IPS-15b (cell line): ENCODE data around the gene GALNT18.

Source experiments
- H3K27me3 ChIP-seq: one replicate; pipeline ENCODE4 v1.6.1; 2013; ENCODE audit warnings: low read length; ENCODE audit not compliant: control insufficient read depth, insufficient read depth
- H3K36me3 ChIP-seq: one replicate; pipeline ENCODE4 v1.6.1; 2013; ENCODE audit warnings: low read length; ENCODE audit not compliant: control insufficient read depth, insufficient read depth
- H3K4me1 ChIP-seq: one replicate; pipeline ENCODE4 v1.6.1; 2013; ENCODE audit warnings: mild to moderate bottlenecking, low read length; ENCODE audit not compliant: control insufficient read depth, insufficient read depth
- H3K4me3 ChIP-seq: one replicate; pipeline ENCODE4 v1.5.1; 2013; ENCODE audit warnings: low read depth, low read length
- H3K9ac ChIP-seq: one replicate; pipeline ENCODE4 v1.6.1; 2013; ENCODE audit warnings: low read depth, mild to moderate bottlenecking, low read length
- H3K9me3 ChIP-seq: one replicate; pipeline ENCODE4 v1.6.1; 2013; ENCODE audit warnings: mild to moderate bottlenecking, low read length; ENCODE audit not compliant: control insufficient read depth, insufficient read depth

Gene GALNT18

GRCh38 chr11:11659567-11660362 lies 38.0 kb upstream of the GALNT18 start:
- Histone ChIP-seq H3K4me1 (peaks cover 12% of the 10 kb centered on the region), H3K4me3 (no peak overlapping the region), H3K9me3 (no peaks in the 10 kb centered on the region), H3K36me3 (no peaks in the 10 kb centered on the region), H3K9ac (no peak overlapping the region), H3K27me3 (no peaks in the 10 kb centered on the region)

DNA sequence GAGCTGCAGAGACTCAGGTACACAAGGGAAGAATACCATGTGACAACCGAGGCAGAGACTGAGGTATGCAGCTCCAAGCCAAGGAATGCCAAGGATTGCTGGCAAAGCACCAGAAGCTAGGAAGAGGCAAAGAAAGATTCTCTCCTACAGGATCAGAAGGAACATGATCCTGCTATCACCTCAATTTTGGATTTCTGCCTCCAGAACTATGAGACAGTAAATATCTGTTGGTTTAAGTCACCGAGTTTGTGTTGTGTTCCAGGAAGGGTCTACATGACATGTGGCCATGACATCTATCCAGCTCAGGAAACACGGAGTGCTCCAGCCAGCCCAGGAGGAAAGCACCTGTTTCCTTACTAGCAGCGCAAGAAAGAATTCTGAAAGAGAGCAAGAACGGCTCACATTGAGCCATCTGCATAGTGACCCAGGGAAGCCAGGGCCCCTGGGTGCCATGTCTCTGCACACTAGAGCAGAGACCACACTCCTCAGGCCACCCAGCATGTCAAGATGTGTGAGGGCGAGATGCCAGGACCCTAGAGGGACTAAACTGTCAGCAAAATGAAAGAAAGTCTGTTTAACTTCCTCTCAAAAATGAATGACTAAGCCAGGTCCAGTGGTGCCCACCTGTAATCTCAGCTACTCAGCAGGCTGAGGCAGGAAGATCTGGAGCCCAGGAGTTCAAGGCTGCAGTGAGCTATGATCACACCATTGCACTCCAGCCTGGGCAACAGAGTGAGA lies 35.6 kb upstream of the GALNT18 start:
- H3K4me3 ChIP-seq, result no peak overlapping the region
- H3K27me3 ChIP-seq, result no peaks in the 10 kb centered on the region
- H3K36me3 ChIP-seq, result no peaks in the 10 kb centered on the region
- H3K9ac ChIP-seq, result no peak overlapping the region
- no peaks in the 10 kb centered on the region for H3K9me3 ChIP-seq
- peaks cover 12% of the 10 kb centered on the region for H3K4me1 ChIP-seq

- Histone ChIP-seq H3K27me3 (no peaks in the 10 kb centered on the region), H3K9ac (no peak overlapping the region), H3K36me3 (no peaks in the 10 kb centered on the region), H3K4me3 (no peak overlapping the region), H3K9me3 (no peaks in the 10 kb centered on the region), H3K4me1 (no peaks in the 10 kb centered on the region)
Measured at GRCh38 chr11:11641581-11641980, 19.8 kb upstream of the GALNT18 start.

DNA sequence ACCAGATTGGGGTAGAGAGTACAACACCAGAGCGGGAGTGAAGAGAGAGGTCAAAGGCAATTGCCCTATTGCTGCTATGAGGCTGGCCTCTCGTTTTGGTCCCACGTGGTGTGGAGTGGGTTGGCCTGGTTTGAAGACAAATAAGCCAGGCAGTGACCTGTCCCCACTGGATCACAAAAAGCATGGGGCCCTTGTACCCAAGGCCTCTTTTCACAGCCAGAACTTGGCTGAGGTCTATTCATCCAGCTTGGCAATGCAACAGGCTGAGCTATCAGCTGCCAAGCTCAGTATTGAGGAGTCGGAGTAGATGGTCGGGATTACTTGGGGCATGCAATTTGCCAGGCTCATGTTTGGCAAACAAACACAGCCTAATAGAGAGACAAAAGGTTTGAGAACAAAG lies 19.2 kb upstream of the GALNT18 start:
- H3K4me3 ChIP-seq, result no peak overlapping the region
- no peaks in the 10 kb centered on the region for H3K27me3 ChIP-seq

DNA sequence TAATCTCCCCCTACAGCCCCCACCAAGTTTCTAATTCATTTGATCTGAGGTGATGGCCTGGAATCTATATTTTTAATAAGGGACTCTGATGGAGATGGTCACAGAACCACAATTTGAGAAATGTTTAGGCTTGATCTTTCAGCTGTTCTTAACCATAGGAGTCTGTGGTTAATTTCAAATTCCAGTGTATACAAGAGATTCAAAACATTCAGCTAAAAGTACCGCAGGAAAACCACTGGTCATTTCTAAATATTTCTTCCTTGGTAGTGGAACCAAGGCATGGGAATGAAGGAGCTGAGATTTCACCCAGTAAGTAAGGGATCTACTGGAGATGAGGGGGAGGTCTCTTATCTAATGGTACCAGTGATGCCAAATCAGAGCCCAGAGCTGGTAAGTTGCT lies 18.3 kb upstream of the GALNT18 start:
- H3K9me3 ChIP-seq, result no peaks in the 10 kb centered on the region
- H3K36me3 ChIP-seq, result no peaks in the 10 kb centered on the region
- no peak overlapping the region for H3K9ac ChIP-seq
- H3K4me1 ChIP-seq, result no peaks in the 10 kb centered on the region
- no peak overlapping the region for H3K4me3 ChIP-seq
- no peaks in the 10 kb centered on the region for H3K27me3 ChIP-seq

More for the DNA sequence above, 19.2 kb upstream of the GALNT18 start:
- Histone ChIP-seq H3K4me1 (no peaks in the 10 kb centered on the region), H3K36me3 (no peaks in the 10 kb centered on the region), H3K9me3 (no peaks in the 10 kb centered on the region), H3K9ac (no peak overlapping the region)

DNA sequence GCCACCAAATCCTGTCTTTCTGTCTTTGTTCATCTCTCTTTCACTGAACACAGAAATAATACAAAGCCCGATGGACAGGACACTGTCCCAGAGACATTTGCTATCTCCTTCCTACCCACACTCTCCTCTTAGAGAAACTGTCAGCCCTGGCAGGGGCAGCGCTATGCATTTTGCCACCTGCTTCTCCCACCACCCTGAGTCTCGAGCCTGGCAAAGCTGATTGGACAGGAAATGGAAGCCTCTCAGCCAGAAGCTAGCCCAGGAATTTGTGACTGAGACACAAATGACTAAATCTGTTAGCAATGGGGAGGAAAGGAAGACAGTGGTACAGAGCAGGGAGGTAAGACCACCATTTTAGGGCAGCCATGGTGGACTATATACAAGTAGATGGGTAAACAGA lies 14.9 kb upstream of the GALNT18 start:
- Histone ChIP-seq H3K27me3 (no peaks in the 10 kb centered on the region), H3K9me3 (no peaks in the 10 kb centered on the region), H3K36me3 (no peaks in the 10 kb centered on the region), H3K4me1 (no peaks in the 10 kb centered on the region), H3K9ac (no peak overlapping the region), H3K4me3 (no peak overlapping the region)

GRCh38 chr11:11635443-11635842 lies 13.6 kb upstream of the GALNT18 start:
- H3K4me3 ChIP-seq, result no peak overlapping the region
- peaks cover 3% of the 10 kb centered on the region for H3K27me3 ChIP-seq
- no peaks in the 10 kb centered on the region for H3K4me1 ChIP-seq
- H3K9ac ChIP-seq, result no peak overlapping the region
- H3K36me3 ChIP-seq, result no peaks in the 10 kb centered on the region
- no peaks in the 10 kb centered on the region for H3K9me3 ChIP-seq

DNA sequence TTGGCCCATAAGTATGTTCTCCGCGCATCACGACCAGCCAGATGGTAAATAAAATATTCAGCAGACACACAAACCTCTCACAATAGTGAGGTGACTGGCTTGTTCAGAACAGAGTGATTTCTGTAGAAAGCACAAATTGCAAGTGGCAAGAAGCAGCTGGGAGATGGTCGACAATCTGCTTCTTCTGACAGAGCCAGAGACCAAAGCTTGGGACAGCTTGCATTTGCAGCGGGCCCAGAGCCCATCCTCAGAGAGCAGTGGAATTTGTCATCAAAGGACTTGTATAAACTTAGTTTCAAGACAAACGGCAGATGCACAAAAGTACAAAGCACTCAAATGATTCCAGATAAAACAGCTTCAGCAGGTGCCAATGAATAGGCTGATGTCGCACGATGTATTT lies 7.6 kb upstream of the GALNT18 start:
- Histone ChIP-seq H3K9ac (no peak overlapping the region), H3K27me3 (peaks cover 38% of the 10 kb centered on the region), H3K9me3 (no peaks in the 10 kb centered on the region), H3K4me1 (peaks cover 9% of the 10 kb centered on the region), H3K36me3 (no peaks in the 10 kb centered on the region), H3K4me3 (no peak overlapping the region)

DNA sequence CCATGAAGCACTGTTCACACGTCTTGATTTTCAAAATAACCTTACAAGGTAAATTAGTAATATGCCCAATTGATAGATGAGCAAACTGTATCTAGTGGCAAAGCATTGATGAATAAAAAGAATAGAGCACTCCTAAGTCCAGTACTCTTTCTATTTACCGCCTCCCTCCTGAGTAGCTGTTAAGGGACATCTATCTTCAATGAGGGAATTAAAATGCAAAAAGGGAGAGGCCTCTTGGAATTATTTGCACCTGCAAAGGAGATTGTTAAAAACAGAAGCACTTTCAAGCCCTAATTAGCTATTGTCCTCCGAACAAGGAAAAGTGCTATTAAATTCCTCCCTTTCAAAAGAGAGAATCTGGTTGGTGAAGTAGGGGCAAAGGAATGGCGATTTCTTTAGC lies 6.8 kb upstream of the GALNT18 start:
- H3K4me3 ChIP-seq, result no peak overlapping the region
- H3K9me3 ChIP-seq, result no peaks in the 10 kb centered on the region
- H3K27me3 ChIP-seq, result peaks cover 42% of the 10 kb centered on the region
- no peak overlapping the region for H3K9ac ChIP-seq
- H3K36me3 ChIP-seq, result no peaks in the 10 kb centered on the region
- peaks cover 9% of the 10 kb centered on the region for H3K4me1 ChIP-seq

GRCh38 chr11:11626128-11626527 lies 4.3 kb upstream of the GALNT18 start:
- Histone ChIP-seq H3K9ac (no peak overlapping the region), H3K4me1 (peaks cover 9% of the 10 kb centered on the region), H3K4me3 (no peak overlapping the region), H3K36me3 (no peaks in the 10 kb centered on the region), H3K27me3 (peaks cover 55% of the 10 kb centered on the region), H3K9me3 (no peaks in the 10 kb centered on the region)

- Histone ChIP-seq H3K4me1 (peaks cover 9% of the 10 kb centered on the region), H3K9me3 (no peaks in the 10 kb centered on the region), H3K4me3 (no peak overlapping the region), H3K36me3 (no peaks in the 10 kb centered on the region), H3K9ac (no peak overlapping the region), H3K27me3 (peaks cover 59% of the 10 kb centered on the region)
Measured at GRCh38 chr11:11624926-11625325, 3.1 kb upstream of the GALNT18 start.

DNA sequence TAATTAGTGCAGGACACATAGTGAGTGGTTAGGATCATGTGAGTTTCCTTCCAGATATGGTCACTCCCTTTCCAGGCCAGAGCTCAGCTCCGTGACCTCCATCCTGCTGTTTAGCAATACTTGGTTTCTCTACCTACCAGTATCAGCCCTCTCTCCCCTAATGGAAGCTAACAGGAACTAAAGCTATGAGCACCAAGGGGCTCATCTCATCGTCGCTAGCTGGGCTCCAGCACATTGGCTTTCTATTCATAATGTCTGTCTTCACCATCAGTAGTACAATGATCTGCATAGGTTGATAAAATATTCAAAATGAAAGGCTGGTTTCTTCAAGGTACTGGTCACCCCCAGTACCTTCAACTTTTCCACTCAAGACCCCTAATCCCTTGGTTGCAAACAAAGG lies 2.4 kb upstream of the GALNT18 start:
- Histone ChIP-seq H3K9ac (no peak overlapping the region), H3K9me3 (no peaks in the 10 kb centered on the region), H3K36me3 (no peaks in the 10 kb centered on the region), H3K27me3 (peaks cover 61% of the 10 kb centered on the region), H3K4me1 (peaks cover 8% of the 10 kb centered on the region), H3K4me3 (no peak overlapping the region)
